Parathyroid adenoma (tissue), 2 donors: ENCODE results near the gene MMP17.

Experiments used
- H2AFZ ChIP-seq: fragments of 300-600 bp; sonication (generic); one replicate; pipeline ENCODE4 v1.7.0; 2017; ENCODE audit warnings: antibody characterized with exemption, mild to moderate bottlenecking
- H3K27ac ChIP-seq: fragments of 300-600 bp; sonication (generic); one replicate; pipeline ENCODE4 v1.7.0; 2017
- H3K27me3 ChIP-seq: fragments of 300-600 bp; sonication (generic); one replicate; pipeline ENCODE4 v1.7.0; 2017; ENCODE audit warnings: low read length; ENCODE audit not compliant: control insufficient read depth, insufficient read depth
- H3K36me3 ChIP-seq: fragments of 300-600 bp; sonication (generic); one replicate; pipeline ENCODE4 v1.7.0; 2017; ENCODE audit warnings: low read length; ENCODE audit not compliant: control insufficient read depth, insufficient read depth
- H3K4me1 ChIP-seq: fragments of 300-600 bp; sonication (generic); one replicate; pipeline ENCODE4 v1.7.0; 2017; ENCODE audit warnings: control low read depth
- H3K4me2 ChIP-seq: fragments of 300-600 bp; sonication (generic); one replicate; pipeline ENCODE4 v1.7.0; 2017; ENCODE audit warnings: low read length
- H3K4me3 ChIP-seq: fragments of 300-600 bp; sonication (generic); one replicate; pipeline ENCODE4 v1.7.0; 2017; ENCODE audit warnings: low read depth, low read length
- H3K79me2 ChIP-seq: fragments of 300-600 bp; sonication (generic); one replicate; pipeline ENCODE4 v1.7.0; 2017; ENCODE audit warnings: control low read depth
- H3K9ac ChIP-seq: fragments of 300-600 bp; sonication (generic); one replicate; pipeline ENCODE4 v1.7.0; 2017; ENCODE audit warnings: mild to moderate bottlenecking
- H3K9me3 ChIP-seq: fragments of 300-600 bp; sonication (generic); one replicate; pipeline ENCODE4 v1.7.0; 2017; ENCODE audit warnings: low read length; ENCODE audit not compliant: control insufficient read depth
- CTCF ChIP-seq: fragments of 300-600 bp; sonication (generic); IDR thresholded peaks from one replicate; pipeline ENCODE4 v1.7.0; 2017; ENCODE audit warnings: antibody characterized with exemption, mild to moderate bottlenecking
- donor health status: primary hyperparathyroidism.

The MMP17 gene

GRCh38 chr12:131795064-131795463 is 33.1 kb upstream of the MMP17 start:
- Histone ChIP-seq H3K27me3 (no peaks in the 10 kb centered on the region), H3K9me3 (no peaks in the 10 kb centered on the region), H3K9ac (no peak overlapping the region), H3K4me3 (no peak overlapping the region), H3K4me2 (no peak overlapping the region), H3K4me1 (no peaks in the 10 kb centered on the region), H3K27ac (no peak overlapping the region), H3K79me2 (peaks cover 2% of the 10 kb centered on the region), H2AFZ (no peak overlapping the region), H3K36me3 (no peaks in the 10 kb centered on the region)
- TF ChIP-seq CTCF = no peak

- Histone ChIP-seq H2AFZ (no peak overlapping the region), H3K27ac (no peak overlapping the region), H3K9ac (no peak overlapping the region), H3K36me3 (no peaks in the 10 kb centered on the region), H3K27me3 (no peaks in the 10 kb centered on the region), H3K4me1 (no peaks in the 10 kb centered on the region), H3K4me3 (no peak overlapping the region), H3K79me2 (peaks cover 2% of the 10 kb centered on the region), H3K9me3 (no peaks in the 10 kb centered on the region), H3K4me2 (no peak overlapping the region)
- no peak for TF ChIP-seq CTCF
These were observed 32.3 kb upstream of the MMP17 start for GRCh38 chr12:131795690-131796410.

- Histone ChIP-seq H3K9me3 (no peaks in the 10 kb centered on the region), H3K9ac (no peak overlapping the region), H3K27me3 (no peaks in the 10 kb centered on the region), H3K79me2 (peaks cover 2% of the 10 kb centered on the region), H3K27ac (no peak overlapping the region), H3K4me3 (no peak overlapping the region), H3K4me1 (no peaks in the 10 kb centered on the region), H3K4me2 (no peak overlapping the region), H3K36me3 (no peaks in the 10 kb centered on the region), H2AFZ (no peak overlapping the region)
- TF ChIP-seq CTCF = no peak
These were observed 31.8 kb upstream of the MMP17 start for GRCh38 chr12:131796411-131796736.

GRCh38 chr12:131796754-131797587 is 31.2 kb upstream of the MMP17 start:
- H3K36me3 ChIP-seq = no peaks in the 10 kb centered on the region
- no peak overlapping the region for H2AFZ ChIP-seq
- H3K9ac ChIP-seq = no peak overlapping the region
- peaks cover under 1% of the 10 kb centered on the region for H3K79me2 ChIP-seq
- H3K9me3 ChIP-seq = no peaks in the 10 kb centered on the region
- no peaks in the 10 kb centered on the region for H3K27me3 ChIP-seq
- H3K27ac ChIP-seq = no peak overlapping the region
- no peak overlapping the region for H3K4me3 ChIP-seq
- no peaks in the 10 kb centered on the region for H3K4me1 ChIP-seq
- H3K4me2 ChIP-seq = no peak overlapping the region
- no peak for TF ChIP-seq CTCF
